Pancreas (tissue), 10 donors: Measurements from ENCODE around the gene IFIT2. TPM values are rescaled to one million over a fixed set of nuclear protein-coding genes. Genes with fewer than 3 reads are reported as not detected.
"Not testable (repeated sequence)": the region's sequence is repeated elsewhere in the genome, so short reads cannot be mapped to it uniquely, and the experiment has no call there.

Experiments used
- ATAC-seq, 4 donors: fragments of 200-7000 bp; cut with Tn5 transposase; one replicate each; pipeline versions ENCODE4 v1.8.0 to v1.9.1; 2020; ENCODE audit warnings: mild to moderate bottlenecking in 4 of 4, moderate library complexity in 4 of 4
- DNase-seq, 6 donors: peaks; one replicate each; pipeline ENCODE4 v3.0.0-alpha.2; 2020
- FAIRE-seq: peaks from 2 replicates; lab custom pipeline; 2012; peaks lifted over from hg19 to GRCh38; lab: Jason Lieb, UNC
- H3K27ac ChIP-seq, 4 donors: fragments of 200-600 bp; sonication (generic); 1 replicate in 3 of 4; 2 replicates in 1 of 4; pipeline versions ENCODE4 v1.5.0 to v1.8.0; 2020
- H3K27me3 ChIP-seq, 4 donors: fragments of 200-600 bp; one replicate each; pipeline ENCODE4 v1.8.0; 2021
- H3K36me3 ChIP-seq, 3 donors: fragments of 200-600 bp; sonication (generic) in 1 of 3; one replicate each; pipeline versions ENCODE4 v1.5.0 to v1.8.0; 2020 to 2021
- H3K4me1 ChIP-seq, 3 donors: fragments of 200-600 bp; one replicate each; pipeline ENCODE4 v1.8.0; 2021
- H3K4me3 ChIP-seq, 4 donors: fragments of 200-600 bp; sonication (generic) in 2 of 4; one replicate each; pipeline versions ENCODE4 v1.5.0 to v1.8.0; 2020 to 2021
- H3K9me3 ChIP-seq, 4 donors: fragments of 200-600 bp; one replicate each; pipeline ENCODE4 v1.8.0; 2021
- CTCF ChIP-seq, 4 donors: fragments of 200-600 bp; sonication (generic) in 3 of 4; IDR thresholded peaks; one replicate each; pipeline versions ENCODE4 v1.5.0 to v1.8.0; 2021; ENCODE audit warnings: antibody characterized with exemption in 4 of 4
- WGBS, 2 donors: extraction: QIAGEN DNeasy Blood & Tissue Kit; methylation state at CpG; one replicate each; pipeline ENCODE4 v1.1.7; 2013; 5-methylcytosine and 5-hydroxymethylcytosine counted together
- intact Hi-C, 3 donors: fragments of 100-400 bp; cut with DNase I; formaldehyde crosslinking; loops; one replicate each; pipeline versions ENCODE4 v1.11.1 to v1.14.2; 2022
- polyA plus RNA-seq, 2 donors: library from polyadenylated mRNA; stranded (reverse); fragments of 200-250 nt; gene quantifications; one replicate each; pipeline ENCODE4 v1.2.3, GENCODE V29; 2013
- total RNA-seq, 6 donors: library from RNA; stranded (reverse); fragmentation: NEBNext Ultra II Directional in 4 of 6; extraction: Animal tissue kit (Norgen Biotek cat#: 25700) in 4 of 6; gene quantifications; one replicate each; pipeline versions ENCODE4 v1.2.1 to v1.2.4, GENCODE V29; 2021 to 2023
- donor health status: healthy with polysubstance abuse.
- donor health status: DM: no; HTN: no; CAD: no; lungs with moderate emphysema.
- donor health status: DM: no; HTN: no; CAD: no.
- donor health status: control.
- donor health status: control.
- donor health status: Bipolar disorder and iron deficiency.
- donor health status: DM: yes; HTN: yes; CAD: no.
- donor health status: DM: no; HTN: no; CAD: no.
- donor health status: DM: no; HTN: no; CAD: no.
- donor health status: DM: yes; HTN: yes; CAD: no.

IFIT2 gene
- total and polyA plus RNA-seq, 8 donors: 1.3 to 7.5 (median 1.6) TPM

- H3K9me3 ChIP-seq: no peaks in the 10 kb centered on the region
- intact Hi-C loops: no loop called here
- no peaks in the 10 kb centered on the region for H3K36me3 ChIP-seq
- WGBS, 2 donors: 76 to 79% methylated on average over 2 of the region's 2 CpGs
- no peak overlapping the region for H3K27ac ChIP-seq
- ATAC-seq: no peak
- no peak overlapping the region for H3K4me3 ChIP-seq
- no peak for TF ChIP-seq CTCF (IDR thresholded peaks at IDR 0.05)
- peaks cover 0 to 8% (median 6%) of the 10 kb centered on the region in 3 donors for H3K4me1 ChIP-seq
- no peaks in the 10 kb centered on the region for H3K27me3 ChIP-seq
- DNase-seq: no peak
- FAIRE-seq: no peak
Measured at GRCh38 chr10:89348975-89349374, 47.1 kb downstream of the IFIT2 start.

- FAIRE-seq, H3K36me3 ChIP-seq, H3K4me1 ChIP-seq, H3K4me3 ChIP-seq, H3K27me3 ChIP-seq, DNase-seq, intact Hi-C loops, H3K9me3 ChIP-seq: not testable (repeated sequence)
- ATAC-seq: peak; percentile 28 to 62 (median 42)
- peak overlapping the region; percentile 72 to 90 (median 78) for H3K27ac ChIP-seq
- 56 to 57% methylated on average over 7 of the region's 7 CpGs for WGBS, 2 donors
Measured at GRCh38 chr10:89350631-89351315, 48.9 kb downstream of the IFIT2 start.

DNA sequence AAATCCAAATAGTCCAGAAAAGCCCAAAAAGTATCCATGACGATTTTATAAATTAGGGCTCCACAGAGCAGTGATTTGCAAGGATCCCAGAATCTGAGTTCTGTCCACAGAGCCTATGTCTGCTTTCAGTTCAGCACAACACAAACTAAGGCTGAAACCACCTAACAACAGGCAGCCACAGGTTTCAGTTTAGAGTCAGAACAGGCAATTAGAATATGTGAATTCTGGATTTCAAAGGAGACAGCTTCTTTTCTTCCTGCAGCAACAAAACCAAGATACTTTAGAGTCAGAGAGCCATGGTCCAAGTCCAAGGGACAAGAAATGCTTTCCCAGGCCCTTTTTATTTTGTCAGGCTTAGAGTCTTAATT, 49.5 kb downstream of the IFIT2 start:
- H3K27me3 ChIP-seq: no peaks in the 10 kb centered on the region
- no peak for TF ChIP-seq CTCF (IDR thresholded peaks at IDR 0.05)
- FAIRE-seq: no peak
- H3K27ac ChIP-seq: peak overlapping the region; percentile 72 to 90 (median 78)
- H3K4me1 ChIP-seq: peaks cover 0 to 8% (median 6%) of the 10 kb centered on the region in 3 donors
- H3K4me3 ChIP-seq: no peak overlapping the region
- ATAC-seq: peak; percentile 17 to 60 (median 38)
- intact Hi-C loops: no loop called here
- no peak for DNase-seq
- 27 to 39% methylated on average over 1 of the region's 1 CpG for WGBS, 2 donors
- no peaks in the 10 kb centered on the region for H3K9me3 ChIP-seq
- no peaks in the 10 kb centered on the region for H3K36me3 ChIP-seq

GRCh38 chr10:89351780-89352597, 50.1 kb downstream of the IFIT2 start:
- DNase-seq: peak in 4 of 6 donors; percentile 39 to 74 (median 62)
- Histone ChIP-seq H3K27ac (peak overlapping the region; percentile 72 to 90 (median 78)), H3K27me3 (no peaks in the 10 kb centered on the region), H3K9me3 (no peaks in the 10 kb centered on the region), H3K4me1 (peaks cover 0 to 8% (median 6%) of the 10 kb centered on the region in 3 donors), H3K4me3 (no peak overlapping the region), H3K36me3 (no peaks in the 10 kb centered on the region)
- 14 to 21% methylated on average over 12 of the region's 12 CpGs for WGBS, 2 donors
- no peak for FAIRE-seq
- intact Hi-C loops: no loop called here
- ATAC-seq: peak; percentile 83 to 90 (median 88)
- TF ChIP-seq CTCF (IDR thresholded peaks at IDR 0.05): no peak

- Histone ChIP-seq H3K27ac (peak overlapping the region in 3 of 4 donors; percentile 72 to 90 (median 85)), H3K9me3 (no peaks in the 10 kb centered on the region), H3K27me3 (no peaks in the 10 kb centered on the region), H3K4me3 (no peak overlapping the region), H3K4me1 (peaks cover 0 to 8% (median 6%) of the 10 kb centered on the region in 3 donors), H3K36me3 (no peaks in the 10 kb centered on the region)
- FAIRE-seq (no peak), ATAC-seq (no peak), DNase-seq (no peak)
- intact Hi-C loops: no loop called here
- WGBS, 2 donors: 94% methylated on average over 4 of the region's 4 CpGs
- TF ChIP-seq CTCF (IDR thresholded peaks at IDR 0.05): no peak
Measured at GRCh38 chr10:89352802-89353201, 51.0 kb downstream of the IFIT2 start.
